Measurements from ENCODE around the gene COL4A6.

- TF ChIP-seq POLR2AphosphoS5 (IDR thresholded peaks at IDR 0.05) (no peak), POLR2A (IDR thresholded peaks at IDR 0.05) (no peak)
These were observed 124.6 kb downstream of the COL4A6 start for GRCh38 chrX:108313669-108314068.

Data from breast epithelium (tissue), 3 donors.